Measurements from ENCODE around the gene ELOVL6.

Gene ELOVL6

GRCh38 chr4:110184791-110185155 is 13.6 kb downstream of the ELOVL6 start:
- no peak for DNase-seq (ENCODE audit: low read depth)
- TF ChIP-seq CTCF (IDR thresholded peaks at IDR 0.05; ENCODE audit: insufficient read depth, low read depth, low read length, missing control alignments): no peak
- no peak overlapping the region for H3K4me3 ChIP-seq (ENCODE audit: low read length)

- TF ChIP-seq CTCF (IDR thresholded peaks at IDR 0.05; ENCODE audit: insufficient read depth, low read depth, low read length, missing control alignments): no peak
- H3K4me3 ChIP-seq (ENCODE audit: low read length): no peak overlapping the region
- DNase-seq (ENCODE audit: low read depth): peak; percentile 19
Measured at GRCh38 chr4:110184140-110184790, 14.2 kb downstream of the ELOVL6 start.

- H3K4me3 ChIP-seq (ENCODE audit: low read length): no peak overlapping the region
- DNase-seq (ENCODE audit: low read depth): no peak
- TF ChIP-seq CTCF (IDR thresholded peaks at IDR 0.05; ENCODE audit: insufficient read depth, low read depth, low read length, missing control alignments): no peak
Measured at GRCh38 chr4:110183643-110184042, 14.8 kb downstream of the ELOVL6 start.

- no peak for DNase-seq (ENCODE audit: low read depth)
- no peak for TF ChIP-seq CTCF (IDR thresholded peaks at IDR 0.05; ENCODE audit: insufficient read depth, low read depth, low read length, missing control alignments)
- no peak overlapping the region for H3K4me3 ChIP-seq (ENCODE audit: low read length)
Measured at GRCh38 chr4:110183058-110183457, 15.4 kb downstream of the ELOVL6 start.

GRCh38 chr4:110181890-110182289 is 16.5 kb downstream of the ELOVL6 start:
- DNase-seq (ENCODE audit: low read depth): no peak
- H3K4me3 ChIP-seq (ENCODE audit: low read length): no peak overlapping the region
- TF ChIP-seq CTCF (IDR thresholded peaks at IDR 0.05; ENCODE audit: insufficient read depth, low read depth, low read length, missing control alignments): no peak

- no peak overlapping the region for H3K4me3 ChIP-seq (ENCODE audit: low read length)
- no peak for TF ChIP-seq CTCF (IDR thresholded peaks at IDR 0.05; ENCODE audit: insufficient read depth, low read depth, low read length, missing control alignments)
- peak; percentile 52 for DNase-seq (ENCODE audit: low read depth)
Measured at GRCh38 chr4:110175634-110176033, 22.8 kb downstream of the ELOVL6 start.

GRCh38 chr4:110172972-110173371 is 25.4 kb downstream of the ELOVL6 start:
- peak; percentile 30 for DNase-seq (ENCODE audit: low read depth)
- H3K4me3 ChIP-seq (ENCODE audit: low read length): no peak overlapping the region
- TF ChIP-seq CTCF (IDR thresholded peaks at IDR 0.05; ENCODE audit: insufficient read depth, low read depth, low read length, missing control alignments): no peak

All from epithelial cell of esophagus (primary cell).